ENCODE data around the gene ARID5A.

- TF ChIP-seq CTCF (IDR thresholded peaks at IDR 0.05) (no peak), EZH2 (IDR thresholded peaks at IDR 0.05; ENCODE audit: borderline replicate concordance, insufficient read depth, low read depth, low read length, poor library complexity, severe bottlenecking) (no peak)
These were observed 3.8 kb upstream of the ARID5A start for GRCh38 chr2:96532641-96533291.

All from B cell (primary cell).